ENCODE results near the gene TMEM234. TPM values are rescaled to one million over a fixed set of nuclear protein-coding genes. Genes with fewer than 3 reads are reported as not detected.

Gene TMEM234
- total RNA-seq, 4 donors from 2014 or later: 7.7 to 18.7 (median 12.6) TPM

DNA sequence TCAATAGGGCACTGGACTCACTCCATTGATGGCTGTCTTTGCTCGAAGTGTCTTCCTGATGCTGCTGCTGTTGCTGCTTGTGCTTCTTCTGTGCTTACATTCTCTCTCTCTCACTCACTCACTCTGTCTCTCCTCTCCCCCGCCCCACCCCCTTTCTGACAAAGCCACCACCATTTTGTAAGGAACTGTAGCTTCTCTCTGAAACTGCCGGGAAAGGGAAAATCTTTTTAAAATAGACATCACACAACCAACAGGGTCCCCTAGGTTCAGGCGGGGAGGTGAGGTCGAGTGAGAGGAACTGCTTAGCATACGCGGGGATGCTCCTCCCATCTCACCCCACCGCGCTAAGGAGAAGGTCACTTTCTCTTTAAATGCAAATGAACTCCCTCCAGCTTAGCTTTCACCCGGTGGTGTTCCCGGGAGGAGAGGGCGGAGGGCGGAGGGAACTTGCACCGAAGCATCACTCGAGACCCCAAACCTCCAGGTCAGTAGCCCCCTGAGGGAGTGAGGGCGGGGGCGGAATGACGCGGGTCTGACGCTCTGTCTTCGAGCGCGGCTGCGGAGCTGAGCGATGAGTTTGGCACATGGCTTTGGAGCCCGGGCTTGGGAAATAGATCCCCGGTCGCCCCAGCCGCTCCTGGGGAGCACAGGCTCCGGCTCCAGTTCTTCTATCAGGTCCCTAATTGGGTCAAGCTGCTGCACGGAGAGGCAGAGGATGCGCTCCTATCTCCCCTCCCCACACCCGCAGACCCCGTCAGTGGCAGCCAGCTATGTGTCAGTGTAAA is 21.7 kb downstream of the TMEM234 start, which contains the start of gene CCDC28B:
Gene CCDC28B (plus strand): TSS at position 370 of the 785 bp plus-strand sequence. CDS start 1,341 bp downstream, outside the sequence.
- H3K4me3 ChIP-seq: peak within 1 kb of the TSS; percentile 57
- H3K27me3 ChIP-seq: no peaks in the 10 kb centered on the region
- TF ChIP-seq POLR2A (IDR thresholded peaks at IDR 0.05) (peak in 1 of 2 donors; percentile 38), EP300 (IDR thresholded peaks at IDR 0.05) (no peak), POLR2AphosphoS5 (IDR thresholded peaks at IDR 0.05) (peak in 1 of 3 donors; percentile 27)
- TF ChIP-seq, protein P1, sequence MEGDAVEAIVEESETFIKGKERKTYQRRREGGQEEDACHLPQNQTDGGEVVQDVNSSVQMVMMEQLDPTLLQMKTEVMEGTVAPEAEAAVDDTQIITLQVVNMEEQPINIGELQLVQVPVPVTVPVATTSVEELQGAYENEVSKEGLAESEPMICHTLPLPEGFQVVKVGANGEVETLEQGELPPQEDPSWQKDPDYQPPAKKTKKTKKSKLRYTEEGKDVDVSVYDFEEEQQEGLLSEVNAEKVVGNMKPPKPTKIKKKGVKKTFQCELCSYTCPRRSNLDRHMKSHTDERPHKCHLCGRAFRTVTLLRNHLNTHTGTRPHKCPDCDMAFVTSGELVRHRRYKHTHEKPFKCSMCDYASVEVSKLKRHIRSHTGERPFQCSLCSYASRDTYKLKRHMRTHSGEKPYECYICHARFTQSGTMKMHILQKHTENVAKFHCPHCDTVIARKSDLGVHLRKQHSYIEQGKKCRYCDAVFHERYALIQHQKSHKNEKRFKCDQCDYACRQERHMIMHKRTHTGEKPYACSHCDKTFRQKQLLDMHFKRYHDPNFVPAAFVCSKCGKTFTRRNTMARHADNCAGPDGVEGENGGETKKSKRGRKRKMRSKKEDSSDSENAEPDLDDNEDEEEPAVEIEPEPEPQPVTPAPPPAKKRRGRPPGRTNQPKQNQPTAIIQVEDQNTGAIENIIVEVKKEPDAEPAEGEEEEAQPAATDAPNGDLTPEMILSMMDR (IDR thresholded peaks at IDR 0.05): no peak
- H3K9me3 ChIP-seq: no peaks in the 10 kb centered on the region
- DNase-seq (ENCODE audit: low spot score in 2 of 2): peak; percentile 81 to 87
- WGBS: 2% methylated on average over 21 of the region's 34 CpGs
- peaks cover 25% of the 10 kb centered on the region for H3K36me3 ChIP-seq
- peaks cover 44% of the 10 kb centered on the region for H3K4me1 ChIP-seq
- peak within 1 kb of the TSS; percentile 71 for H3K27ac ChIP-seq

DNA sequence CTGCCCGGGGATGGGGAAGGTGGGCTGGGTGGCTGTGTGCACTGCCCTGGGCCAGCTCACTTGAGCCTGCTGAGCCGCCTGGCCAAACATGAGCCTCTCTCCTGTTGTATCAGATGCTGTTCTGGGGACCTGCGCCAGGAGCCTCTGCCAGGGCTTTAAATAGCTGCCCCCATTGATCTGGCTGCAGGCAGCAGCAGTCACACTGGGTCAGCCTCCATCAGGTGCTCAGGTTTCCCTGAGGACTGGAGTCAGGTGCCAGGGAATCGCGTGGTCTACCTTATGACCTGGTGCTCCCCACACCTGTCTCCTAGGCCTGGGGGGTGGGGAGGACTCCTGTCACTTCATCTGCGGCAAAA is 22.5 kb downstream of the TMEM234 start:
- H3K27ac ChIP-seq: peak overlapping the region; percentile 71
- TF ChIP-seq, protein P1 (IDR thresholded peaks at IDR 0.05): no peak
- no peak for TF ChIP-seq POLR2A (IDR thresholded peaks at IDR 0.05)
- H3K36me3 ChIP-seq: peaks cover 32% of the 10 kb centered on the region
- peaks cover 38% of the 10 kb centered on the region for H3K4me1 ChIP-seq
- 10% methylated on average over 2 of the region's 6 CpGs for WGBS
- DNase-seq (ENCODE audit: low spot score in 2 of 2): no peak
- H3K27me3 ChIP-seq: no peaks in the 10 kb centered on the region
- H3K9me3 ChIP-seq: no peaks in the 10 kb centered on the region
- peak overlapping the region; percentile 57 for H3K4me3 ChIP-seq

DNA sequence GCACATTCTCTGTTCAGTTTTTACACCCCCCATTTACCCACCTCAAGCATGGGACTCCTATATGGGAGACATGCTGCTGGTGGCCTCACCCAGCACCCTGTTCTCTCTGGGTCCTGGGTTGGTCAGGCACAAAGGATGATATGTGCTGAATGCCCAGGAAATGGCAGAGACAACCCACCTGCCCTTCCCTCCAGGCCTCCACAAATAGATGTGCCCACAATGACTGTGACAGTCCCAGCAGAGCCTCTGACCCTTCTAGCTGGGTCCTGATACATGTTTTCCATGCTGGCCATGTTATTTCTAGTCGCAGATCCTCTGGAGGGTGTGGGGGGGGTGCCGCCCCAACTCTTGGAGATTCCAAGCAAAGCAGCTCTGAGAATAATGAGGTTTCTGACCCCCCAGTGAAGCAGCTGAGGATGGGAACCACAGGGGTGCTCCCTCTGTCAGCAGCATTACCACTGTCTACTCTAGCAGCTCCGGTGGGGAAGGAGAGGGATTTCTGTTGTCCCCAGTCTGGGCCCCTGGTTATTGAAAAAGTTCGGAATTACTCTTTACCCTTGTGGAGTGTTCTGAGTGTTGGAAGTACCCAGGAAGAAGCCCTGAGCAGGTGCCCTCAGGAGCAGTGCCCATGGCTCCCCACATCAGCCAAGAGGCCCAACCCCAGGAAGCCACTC is 23.0 kb downstream of the TMEM234 start:
- DNase-seq (ENCODE audit: low spot score in 2 of 2): no peak
- H3K27ac ChIP-seq: no peak overlapping the region
- H3K4me1 ChIP-seq: peaks cover 37% of the 10 kb centered on the region
- no peaks in the 10 kb centered on the region for H3K27me3 ChIP-seq
- H3K4me3 ChIP-seq: no peak overlapping the region
- TF ChIP-seq POLR2AphosphoS5 (IDR thresholded peaks at IDR 0.05) (no peak), POLR2A (IDR thresholded peaks at IDR 0.05) (no peak), EP300 (IDR thresholded peaks at IDR 0.05) (no peak)
- H3K9me3 ChIP-seq: no peaks in the 10 kb centered on the region
- peaks cover 37% of the 10 kb centered on the region for H3K36me3 ChIP-seq
- 45% methylated on average over 4 of the region's 4 CpGs for WGBS

DNA sequence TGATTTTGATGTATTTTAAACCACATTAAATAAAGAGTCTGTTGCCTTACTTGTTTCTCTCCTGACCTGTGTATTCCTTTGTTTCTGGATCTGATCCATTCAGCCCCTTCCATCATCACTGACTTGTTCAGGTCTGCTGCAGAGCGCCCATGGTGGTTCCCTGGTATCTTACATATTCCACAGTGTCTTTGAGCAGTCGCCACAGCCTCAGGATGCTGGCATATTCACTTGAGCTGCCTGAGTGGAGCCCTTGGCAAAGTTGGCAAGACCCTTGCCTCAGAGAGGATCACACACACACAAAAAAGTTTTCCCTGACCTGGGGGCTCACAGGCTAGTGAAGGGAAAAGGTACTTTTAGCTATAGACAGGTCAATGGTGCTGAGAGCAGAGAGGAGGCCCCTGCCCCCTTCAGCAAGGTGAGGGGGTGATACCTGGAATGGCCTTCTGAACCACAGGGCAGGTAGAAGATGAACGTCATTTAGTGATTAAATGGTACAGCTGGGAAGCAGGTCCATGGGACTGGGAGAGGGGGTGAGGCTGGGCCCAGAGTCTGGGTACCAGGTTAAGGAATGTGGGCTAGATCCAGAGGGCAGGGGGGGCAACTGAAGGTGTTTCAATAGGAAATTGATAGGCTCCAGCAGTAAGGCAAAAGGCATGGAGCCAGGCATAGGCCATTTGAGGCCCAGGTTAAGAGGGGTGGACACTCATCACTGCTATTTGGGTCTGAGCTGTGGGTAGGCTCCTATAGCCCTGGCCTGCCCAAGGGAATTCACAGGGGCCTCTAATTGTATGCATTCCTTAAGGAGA is 23.7 kb downstream of the TMEM234 start:
- 77% methylated on average over 3 of the region's 3 CpGs for WGBS
- no peak overlapping the region for H3K4me3 ChIP-seq
- no peaks in the 10 kb centered on the region for H3K9me3 ChIP-seq
- H3K4me1 ChIP-seq: peaks cover 37% of the 10 kb centered on the region
- TF ChIP-seq POLR2AphosphoS5 (IDR thresholded peaks at IDR 0.05) (no peak), EP300 (IDR thresholded peaks at IDR 0.05) (no peak), POLR2A (IDR thresholded peaks at IDR 0.05) (no peak)
- TF ChIP-seq, protein P1 (IDR thresholded peaks at IDR 0.05): no peak
- no peak for DNase-seq (ENCODE audit: low spot score in 2 of 2)
- no peaks in the 10 kb centered on the region for H3K27me3 ChIP-seq
- H3K36me3 ChIP-seq: peaks cover 45% of the 10 kb centered on the region
- no peak overlapping the region for H3K27ac ChIP-seq

DNA sequence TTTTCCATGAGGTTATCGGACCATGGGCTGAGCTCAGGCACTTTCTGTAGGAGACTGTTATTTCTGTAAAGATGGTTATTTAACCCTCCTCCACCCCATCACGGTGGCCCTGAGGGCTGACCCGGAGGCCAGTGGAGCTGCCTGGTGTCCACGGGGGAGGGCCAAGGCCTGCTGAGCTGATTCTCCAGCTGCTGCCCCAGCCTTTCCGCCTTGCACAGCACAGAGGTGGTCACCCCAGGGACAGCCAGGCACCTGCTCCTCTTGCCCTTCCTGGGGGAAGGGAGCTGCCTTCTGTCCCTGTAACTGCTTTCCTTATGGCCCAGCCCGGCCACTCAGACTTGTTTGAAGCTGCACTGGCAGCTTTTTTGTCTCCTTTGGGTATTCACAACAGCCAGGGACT is 24.3 kb downstream of the TMEM234 start:
- Histone ChIP-seq H3K4me1 (peaks cover 37% of the 10 kb centered on the region), H3K36me3 (peaks cover 51% of the 10 kb centered on the region), H3K4me3 (no peak overlapping the region), H3K27ac (no peak overlapping the region), H3K27me3 (no peaks in the 10 kb centered on the region), H3K9me3 (no peaks in the 10 kb centered on the region)
- TF ChIP-seq EP300 (IDR thresholded peaks at IDR 0.05) (no peak), POLR2AphosphoS5 (IDR thresholded peaks at IDR 0.05) (no peak), POLR2A (IDR thresholded peaks at IDR 0.05) (no peak)
- TF ChIP-seq, protein P1 (IDR thresholded peaks at IDR 0.05): no peak
- DNase-seq (ENCODE audit: low spot score in 2 of 2): no peak
- 67% methylated on average over 6 of the region's 6 CpGs for WGBS

Data from suprapubic skin (tissue), 4 donors.